ENCODE measurements around the gene HERC6.
"Not testable (repeated sequence)": the region's sequence is repeated elsewhere in the genome, so short reads cannot be mapped to it uniquely, and the experiment has no call there.

The HERC6 gene

DNA sequence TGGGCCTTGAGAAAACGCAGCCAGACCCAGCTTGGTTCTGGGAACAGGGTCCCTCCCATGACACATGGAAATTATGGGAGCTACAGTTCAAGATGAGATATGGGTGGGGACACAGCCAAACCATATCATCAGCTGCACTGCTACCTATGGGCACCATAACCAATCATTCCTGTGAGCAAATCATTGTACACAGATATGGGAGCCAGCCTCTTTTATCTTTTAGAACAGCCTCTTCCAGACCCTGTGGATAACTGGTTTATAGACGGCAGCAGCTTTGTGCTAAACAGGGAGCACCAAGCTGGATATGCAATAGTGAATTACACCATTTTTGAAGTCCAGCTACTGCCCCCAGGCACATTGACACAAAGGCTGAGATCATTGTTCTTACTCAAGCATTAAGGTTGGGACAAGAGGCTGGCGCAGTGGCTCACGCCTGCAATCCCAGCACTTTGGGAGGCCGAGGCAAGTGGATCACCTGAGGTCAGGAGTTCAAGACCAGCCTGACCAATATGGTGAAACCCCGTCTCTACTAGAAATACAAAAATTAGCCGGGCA, 69.6 kb downstream of the HERC6 start:
- DNase-seq, result not testable (repeated sequence)

DNA sequence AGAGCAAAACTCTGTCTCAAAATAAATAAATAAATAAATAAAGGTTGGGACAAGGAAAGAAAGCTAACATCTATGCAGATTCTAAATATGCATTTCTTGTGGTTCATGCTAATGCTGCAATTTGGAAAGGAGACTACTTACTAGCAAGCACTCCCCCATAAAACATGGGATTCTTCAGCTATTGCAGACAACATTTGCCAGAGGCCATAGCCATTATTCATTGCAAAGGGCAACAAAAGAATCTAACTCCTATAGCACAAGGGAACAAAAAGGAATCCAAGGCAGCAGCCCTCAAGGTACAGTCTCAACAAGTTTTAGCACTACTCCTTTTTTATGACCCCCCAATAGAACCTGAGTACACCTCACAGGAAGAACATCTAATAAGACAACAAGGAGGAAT, 70.2 kb downstream of the HERC6 start:
- no peak for DNase-seq

DNA sequence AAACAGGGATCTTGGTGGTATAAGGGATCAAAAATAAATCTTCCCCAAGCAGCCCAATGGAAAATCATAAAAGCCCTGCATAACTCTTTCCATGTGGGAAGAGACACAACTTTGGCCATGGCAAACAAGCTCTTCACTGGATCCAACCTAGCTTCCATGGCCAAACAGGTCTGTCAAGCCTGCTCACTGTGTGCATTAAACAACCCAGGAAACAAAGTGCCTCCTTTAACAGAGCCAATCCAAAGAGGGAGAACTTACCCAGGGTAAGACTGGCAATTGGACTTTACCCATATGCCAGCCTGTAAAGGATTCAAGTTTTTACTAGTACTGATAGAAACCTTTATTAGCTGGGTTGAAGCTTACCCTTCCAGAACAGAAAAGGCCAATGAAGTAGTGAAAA, 70.6 kb downstream of the HERC6 start:
- DNase-seq, result no peak

DNA sequence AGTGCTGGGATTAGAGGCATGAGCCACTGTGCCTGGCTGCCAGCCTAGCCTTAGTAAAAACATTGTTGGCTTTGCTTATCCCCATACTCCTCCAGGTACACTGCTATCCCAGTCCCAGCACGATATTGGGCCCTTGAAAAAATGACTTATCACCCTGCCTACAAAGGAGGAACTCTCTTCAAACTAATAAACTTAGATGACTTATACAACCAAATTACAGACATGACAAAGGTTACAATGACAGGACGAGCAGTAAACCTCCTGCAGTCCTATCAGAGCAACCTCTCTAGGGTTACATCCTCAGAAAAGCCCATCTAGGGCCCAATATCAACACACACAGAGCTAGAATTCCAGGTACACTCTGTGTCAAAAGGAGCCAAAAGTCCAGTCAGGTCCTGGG, 72.6 kb downstream of the HERC6 start:
- DNase-seq, result no peak

DNA sequence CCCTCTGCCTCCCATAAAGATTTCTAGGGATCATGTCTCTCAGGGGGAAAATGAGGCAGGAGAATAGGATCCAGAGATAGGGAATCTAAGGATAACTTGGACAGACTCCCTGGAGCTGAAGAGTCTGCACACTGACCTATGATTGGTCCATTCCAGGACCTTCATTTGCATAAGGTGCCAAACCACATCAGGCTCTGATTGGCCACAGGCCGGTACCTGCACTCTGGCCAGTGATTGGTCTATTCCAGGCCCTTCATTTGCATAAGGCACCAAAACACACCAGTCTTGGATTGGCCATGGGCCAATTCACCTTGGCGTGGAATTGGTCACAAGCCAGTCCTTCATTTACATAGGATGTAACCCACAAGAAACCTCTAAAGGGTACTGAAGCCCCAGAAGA, 74.3 kb downstream of the HERC6 start:
- DNase-seq, result no peak

DNA sequence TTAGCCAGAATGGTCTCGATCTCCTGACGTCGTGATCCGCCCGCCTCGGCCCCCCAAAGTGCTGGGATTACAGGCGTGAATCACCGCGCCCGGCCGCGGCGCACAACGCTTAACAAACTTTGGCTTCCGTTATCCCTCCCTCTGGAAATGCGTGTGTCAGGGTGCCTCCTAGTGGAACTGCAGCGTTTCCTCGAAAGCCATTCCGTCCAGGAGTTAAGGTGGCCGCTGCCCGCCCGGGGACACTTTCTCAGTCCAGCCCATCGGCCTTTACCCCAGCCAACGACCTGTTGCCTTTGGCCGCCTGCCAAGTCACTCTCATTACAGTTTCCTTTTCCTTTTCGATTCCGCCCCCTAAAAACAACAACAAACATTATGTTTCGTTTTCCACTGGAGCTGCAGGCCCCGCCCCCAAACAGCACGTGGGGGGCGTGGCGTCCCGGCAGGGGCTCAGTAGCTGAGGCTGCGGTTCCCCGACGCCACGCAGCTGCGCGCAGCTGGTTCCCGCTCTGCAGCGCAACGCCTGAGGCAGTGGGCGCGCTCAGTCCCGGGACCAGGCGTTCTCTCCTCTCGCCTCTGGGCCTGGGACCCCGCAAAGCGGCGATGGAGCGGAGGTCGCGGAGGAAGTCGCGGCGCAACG, 78.1 kb downstream of the HERC6 start, which contains the start of gene HERC5:
TSS of gene HERC5 (plus strand) at position 450 of the 637 bp plus-strand sequence. CDS start at position 601, 151 bp downstream.
- no peak for DNase-seq

DNA sequence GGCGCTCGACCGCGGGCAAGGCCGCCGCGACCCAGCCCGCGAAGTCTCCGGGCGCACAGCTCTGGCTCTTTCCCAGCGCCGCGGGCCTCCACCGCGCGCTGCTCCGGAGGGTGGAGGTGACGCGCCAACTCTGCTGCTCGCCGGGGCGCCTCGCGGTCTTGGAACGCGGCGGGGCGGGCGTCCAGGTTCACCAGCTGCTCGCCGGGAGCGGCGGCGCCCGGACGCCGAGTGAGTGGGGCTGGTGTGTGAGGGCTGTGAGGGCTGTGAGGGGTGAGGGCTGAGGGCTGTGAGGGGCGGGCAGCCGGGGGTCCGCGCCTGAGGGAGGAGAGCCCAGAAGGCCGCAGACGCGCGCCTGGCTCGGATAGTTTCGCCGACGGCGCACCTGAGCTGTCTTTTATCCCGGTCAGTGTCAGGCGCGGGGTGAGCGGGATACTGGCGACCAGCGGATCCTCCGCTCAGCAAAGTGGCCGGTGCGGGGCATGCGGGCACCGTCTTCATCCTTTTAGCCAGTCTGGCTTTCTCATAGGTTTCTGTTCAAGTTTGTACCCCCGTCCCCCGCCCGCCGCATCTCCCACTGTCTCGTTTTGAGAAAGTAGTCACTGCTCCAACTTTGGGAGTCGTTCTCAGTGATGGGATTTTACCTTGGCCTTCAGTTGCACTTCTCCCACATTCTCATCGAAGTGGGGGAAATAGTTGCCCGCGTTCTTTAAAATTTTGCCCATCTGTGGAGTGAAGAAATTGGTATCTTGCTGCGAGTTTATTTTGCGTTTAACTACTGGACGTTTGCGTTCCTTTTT, 78.9 kb downstream of the HERC6 start:
- DNase-seq, result no peak

DNA sequence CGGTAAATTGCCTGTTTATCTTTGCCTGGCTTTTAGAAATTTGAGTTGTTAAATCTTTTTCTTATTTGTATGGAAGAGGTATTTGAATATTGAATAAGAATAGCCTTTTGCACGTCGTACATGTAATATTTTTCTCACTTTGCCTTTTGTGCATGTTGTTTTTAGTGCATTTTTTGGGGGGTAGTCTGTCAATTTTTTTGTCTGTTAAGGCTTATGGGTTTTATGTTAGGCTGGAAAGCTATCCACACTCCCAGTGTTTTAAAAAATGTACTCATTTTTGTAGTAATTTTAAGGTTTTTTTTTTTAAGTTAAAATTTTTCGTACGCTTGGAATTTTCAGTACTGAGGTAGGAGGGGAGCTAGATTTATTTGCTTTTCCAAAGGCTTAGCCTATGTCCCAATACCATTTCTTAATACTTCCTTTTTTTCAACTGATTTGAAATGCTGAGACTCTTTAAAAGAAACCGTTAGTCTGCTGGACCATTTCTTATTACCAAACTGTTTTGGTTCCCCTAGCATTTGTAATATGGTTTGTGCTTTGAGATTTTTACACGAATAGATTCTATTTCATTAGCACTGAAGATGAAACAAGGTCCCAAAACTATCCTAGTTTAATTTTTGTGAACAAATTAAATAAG, 79.6 kb downstream of the HERC6 start:
- DNase-seq, result no peak

DNA sequence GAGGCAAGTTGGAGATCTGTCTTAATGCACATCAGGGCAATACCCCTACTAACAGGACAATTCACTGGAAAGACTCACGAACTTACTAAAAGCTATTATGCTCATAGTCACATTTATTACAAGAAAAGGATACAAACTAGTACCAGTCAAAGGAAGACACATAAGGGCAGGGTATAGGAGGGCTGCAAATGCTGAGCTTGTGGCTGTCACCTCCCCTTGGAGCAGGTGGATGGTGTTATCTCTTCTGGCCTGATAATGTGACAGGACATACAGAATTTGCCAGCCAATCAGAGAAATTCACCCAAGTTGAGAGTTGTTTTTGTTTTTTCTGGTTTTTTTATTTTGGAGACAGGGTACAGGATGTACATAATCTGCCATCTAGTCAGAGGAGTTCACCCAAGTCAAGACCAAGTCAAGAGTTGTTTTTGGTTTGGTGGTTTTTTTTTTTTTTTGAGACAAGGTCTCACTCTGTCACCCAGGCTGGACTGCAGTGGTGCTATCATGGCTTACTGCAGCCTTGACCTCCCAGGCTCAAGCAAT, 87.1 kb downstream of the HERC6 start:
- DNase-seq, result no peak

DNA sequence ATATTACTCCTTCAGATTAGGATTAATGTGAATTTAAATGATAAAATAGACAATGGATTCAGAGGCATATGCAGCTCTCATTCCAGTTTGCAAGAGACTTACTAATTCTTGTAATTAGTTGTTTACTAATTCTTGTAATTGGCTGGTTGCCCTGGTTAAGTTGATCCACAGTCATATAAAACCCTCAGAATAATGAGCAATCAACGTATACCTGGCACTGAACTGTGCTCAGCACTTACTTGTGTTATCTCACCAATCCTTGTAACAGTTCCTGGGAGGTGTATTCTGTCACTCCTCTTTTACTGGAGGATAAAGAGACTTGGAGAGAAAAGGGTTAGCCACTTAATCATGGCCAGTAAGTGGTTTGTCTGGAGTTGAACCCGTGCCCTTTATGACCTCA, 88.7 kb downstream of the HERC6 start:
- no peak for DNase-seq

DNA sequence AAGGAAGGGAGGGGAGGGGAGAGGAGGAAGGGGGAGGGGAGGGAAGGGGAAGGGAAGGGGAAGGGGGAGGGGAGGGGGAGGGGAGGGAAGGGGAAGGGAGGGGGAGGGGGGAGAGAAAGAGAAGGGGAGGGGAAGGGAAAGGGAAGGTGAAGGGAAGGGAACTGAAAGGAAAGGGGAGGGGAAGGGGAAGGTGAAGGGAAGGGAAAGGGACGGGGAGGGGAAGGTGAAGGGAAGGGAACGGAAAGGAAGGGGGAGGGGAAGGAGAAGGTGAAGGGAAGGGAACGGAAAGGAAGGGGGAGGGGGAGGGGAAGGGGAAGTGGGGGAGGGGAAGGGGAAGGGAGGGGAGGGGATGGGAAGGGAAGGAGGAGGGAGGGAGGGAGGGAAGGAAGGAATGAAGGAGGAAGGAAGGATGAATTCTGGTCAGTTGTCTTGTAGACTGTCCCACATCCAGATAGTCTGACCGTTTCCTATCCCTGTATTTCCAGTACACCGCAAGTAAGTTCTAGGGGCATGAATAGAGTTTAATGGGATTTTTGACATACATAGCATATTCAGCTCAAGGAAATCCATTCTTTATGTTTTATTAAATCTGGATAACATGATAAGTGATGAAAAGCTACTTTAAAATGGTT, 98.7 kb downstream of the HERC6 start:
- no peak for DNase-seq

DNA sequence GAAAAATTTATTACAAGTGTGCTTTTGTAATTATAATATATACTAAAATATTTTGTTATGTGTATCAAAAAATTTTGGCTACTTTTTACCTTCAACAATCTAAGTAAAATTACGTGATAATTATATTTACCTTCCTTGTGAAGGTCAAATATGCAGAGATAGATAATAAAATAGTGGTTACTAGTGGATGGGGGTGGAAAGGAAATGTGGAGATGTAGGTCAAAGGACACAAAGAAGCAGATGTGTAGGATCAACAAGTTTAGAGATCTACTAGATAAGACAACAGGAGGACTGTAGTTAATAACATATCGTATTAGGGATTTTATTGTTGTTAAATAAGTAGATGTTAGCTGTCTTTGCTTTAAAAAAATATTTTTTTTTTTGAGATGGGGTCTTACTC, 99.6 kb downstream of the HERC6 start:
- DNase-seq, result no peak

DNA sequence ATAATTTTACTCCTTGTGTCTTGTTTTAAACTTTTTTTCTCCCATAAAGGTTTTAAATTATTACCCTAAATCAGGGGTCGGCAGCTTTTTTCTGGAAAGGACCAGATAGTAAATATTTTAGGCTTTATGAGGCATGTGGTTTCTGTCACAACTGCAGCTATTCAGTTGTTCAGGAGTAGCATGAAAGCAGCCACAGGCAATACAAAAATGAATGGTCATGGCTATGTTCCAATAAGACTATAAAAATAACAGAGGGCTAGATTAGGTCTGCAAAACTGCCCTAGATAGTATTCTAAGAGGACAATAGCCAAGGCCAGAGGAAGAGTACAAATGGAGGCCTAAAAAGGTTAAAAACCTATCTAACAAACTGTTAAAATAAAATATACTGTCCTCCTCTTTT, 102.9 kb downstream of the HERC6 start:
- no peak for DNase-seq

DNA sequence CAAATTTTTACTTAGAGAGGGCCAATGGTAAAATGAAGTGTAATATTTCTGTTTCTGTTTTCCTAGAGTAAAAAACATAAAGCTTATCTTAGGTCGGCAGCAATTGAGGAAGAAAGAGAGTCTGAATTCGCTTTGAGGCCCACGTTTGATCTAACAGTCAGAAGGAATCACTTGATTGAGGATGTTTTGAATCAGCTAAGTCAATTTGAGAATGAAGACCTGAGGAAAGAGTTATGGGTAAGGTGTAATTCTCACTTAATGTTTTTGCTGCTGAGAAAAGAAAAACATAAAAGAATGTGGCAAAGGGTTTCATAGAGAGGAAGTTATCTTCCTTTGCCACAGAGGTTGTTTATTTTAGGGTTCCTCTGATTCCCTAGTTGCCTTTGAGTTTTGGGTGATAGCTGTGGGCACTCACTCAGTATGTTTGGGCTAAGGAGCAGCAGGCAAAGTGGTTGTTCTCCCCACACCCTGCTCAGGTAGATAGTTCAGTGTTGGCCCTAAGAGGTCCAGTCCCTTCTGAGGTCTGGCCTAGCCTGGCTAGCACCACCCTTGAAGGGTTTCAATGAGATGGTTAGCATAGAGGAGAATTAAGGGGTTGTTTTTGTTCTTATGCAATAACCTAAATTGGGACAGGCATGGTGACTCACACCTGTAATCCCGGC, 110.6 kb downstream of the HERC6 start:
- DNase-seq, result no peak
